Sigmoid colon (tissue), 7 donors: Measurements from ENCODE around the gene SGSM1. TPM values are rescaled to one million over a fixed set of nuclear protein-coding genes. Genes with fewer than 3 reads are reported as not detected.

Experiments used
- DNase-seq: peaks from one replicate; pipeline ENCODE4 v3.0.0-alpha.2; 2019
- H3K27ac ChIP-seq, 4 donors: fragments of 200-600 bp; sonication (generic); one replicate each; pipeline ENCODE4 v1.5.1; 2016 to 2019; ENCODE audit warnings: mild to moderate bottlenecking in 1 of 4
- H3K27me3 ChIP-seq, 3 donors: fragments of 200-600 bp; sonication (generic); one replicate each; pipeline ENCODE4 v1.5.1; 2019; ENCODE audit warnings: mild to moderate bottlenecking in 1 of 3
- H3K36me3 ChIP-seq, 4 donors: fragments of 200-600 bp; sonication (generic); one replicate each; pipeline ENCODE4 v1.5.1; 2016 to 2019
- H3K4me1 ChIP-seq, 4 donors: fragments of 200-600 bp; sonication (generic); one replicate each; pipeline ENCODE4 v1.5.1; 2017 to 2019
- H3K4me3 ChIP-seq, 4 donors: fragments of 200-600 bp; sonication (generic); one replicate each; pipeline ENCODE4 v1.5.1; 2017 to 2019; ENCODE audit warnings: mild to moderate bottlenecking in 2 of 4, moderate library complexity in 1 of 4
- H3K9me3 ChIP-seq, 4 donors: fragments of 200-600 bp in 3 of 4; sonication (generic) in 3 of 4; one replicate each; pipeline versions ENCODE4 v1.5.1 to v1.6.1; 2013 to 2019
- CTCF ChIP-seq, 4 experiments: fragments of 450-650 bp in 3 of 4; fragments of 200-600 bp in 1 of 4; IDR thresholded peaks; one replicate each; pipeline ENCODE4 v1.5.1; 2016 to 2019; ENCODE audit warnings: antibody characterized with exemption in 4 of 4, mild to moderate bottlenecking in 3 of 4, moderate library complexity in 2 of 4
- EP300 ChIP-seq, 4 donors: sonication (generic); formaldehyde crosslinking; IDR thresholded peaks; one replicate each; pipeline ENCODE4 v1.6.1; 2017; ENCODE audit warnings: antibody characterized with exemption in 4 of 4
- POLR2A ChIP-seq, 2 donors: fragments of 450-650 bp; IDR thresholded peaks; one replicate each; pipeline ENCODE4 v1.6.1; 2016; ENCODE audit warnings: antibody characterized with exemption in 2 of 2, mild to moderate bottlenecking in 2 of 2, moderate library complexity in 2 of 2
- POLR2AphosphoS5 ChIP-seq, 4 donors: sonication (generic); formaldehyde crosslinking; IDR thresholded peaks; one replicate each; pipeline ENCODE4 v1.6.1; 2017; ENCODE audit warnings: antibody characterized with exemption in 4 of 4
- WGBS, 2 donors: extraction: QIAGEN DNeasy Blood & Tissue Kit; methylation state at CpG; one replicate each; pipeline ENCODE4 v1.1.7; 2013; 5-methylcytosine and 5-hydroxymethylcytosine counted together
- intact Hi-C: fragments of 100-400 bp; cut with DNase I; formaldehyde crosslinking; loops from one replicate; pipeline ENCODE4 v1.15.1; 2023
- polyA plus RNA-seq, 3 donors: library from polyadenylated mRNA; stranded (reverse); fragments of 200-250 nt; gene quantifications; one replicate each; pipeline ENCODE4 v1.2.3, GENCODE V29; 2013
- total RNA-seq, 4 donors: library from RNA; depleted of rRNA; stranded (reverse); fragments of >200 nt; gene quantifications; one replicate each; pipeline ENCODE4 v1.1.0, GENCODE V29; 2016
- donor health status: healthy with polysubstance abuse.
- donor health status: Bipolar disorder and iron deficiency.
- donor health status: healthy.

Gene SGSM1
- total and polyA plus RNA-seq, 7 donors = 0.46 to 3.6 (median 2.3) TPM

- Histone ChIP-seq H3K4me3 (no peak overlapping the region), H3K27me3 (no peaks in the 10 kb centered on the region), H3K27ac (no peak overlapping the region), H3K9me3 (no peaks in the 10 kb centered on the region), H3K4me1 (no peaks in the 10 kb centered on the region), H3K36me3 (no peaks in the 10 kb centered on the region)
- no peak for TF ChIP-seq EP300 (IDR thresholded peaks at IDR 0.05)
- TF ChIP-seq POLR2A (IDR thresholded peaks at IDR 0.05) = no peak
- no peak for TF ChIP-seq CTCF (IDR thresholded peaks at IDR 0.05)
- no peak for TF ChIP-seq POLR2AphosphoS5 (IDR thresholded peaks at IDR 0.05)
- intact Hi-C loops = no loop called here
- DNase-seq = peak; percentile 67
- 63 to 78% methylated on average over 13 of the region's 13 CpGs for WGBS, 2 donors
These were observed 39.3 kb downstream of the SGSM1 start for GRCh38 chr22:24845041-24845898.

GRCh38 chr22:24847490-24847889 is 41.5 kb downstream of the SGSM1 start:
- DNase-seq = peak; percentile 27
- no peak overlapping the region for H3K4me3 ChIP-seq
- no peaks in the 10 kb centered on the region for H3K4me1 ChIP-seq
- no peaks in the 10 kb centered on the region for H3K36me3 ChIP-seq
- no peak overlapping the region for H3K27ac ChIP-seq
- no peaks in the 10 kb centered on the region for H3K27me3 ChIP-seq
- 97% methylated on average over 14 of the region's 14 CpGs for WGBS, 2 donors
- H3K9me3 ChIP-seq = no peaks in the 10 kb centered on the region
- intact Hi-C loops = no loop called here
- TF ChIP-seq CTCF (IDR thresholded peaks at IDR 0.05) = no peak
- no peak for TF ChIP-seq POLR2A (IDR thresholded peaks at IDR 0.05)

GRCh38 chr22:24848559-24849168 is 42.7 kb downstream of the SGSM1 start:
- intact Hi-C loops = no loop called here
- Histone ChIP-seq H3K4me3 (no peak overlapping the region), H3K9me3 (no peaks in the 10 kb centered on the region), H3K4me1 (no peaks in the 10 kb centered on the region), H3K27ac (no peak overlapping the region), H3K36me3 (no peaks in the 10 kb centered on the region), H3K27me3 (no peaks in the 10 kb centered on the region)
- DNase-seq = no peak
- 85 to 92% methylated on average over 4 of the region's 4 CpGs for WGBS, 2 donors
- TF ChIP-seq POLR2A (IDR thresholded peaks at IDR 0.05) (no peak), POLR2AphosphoS5 (IDR thresholded peaks at IDR 0.05) (no peak), EP300 (IDR thresholded peaks at IDR 0.05) (no peak), CTCF (IDR thresholded peaks at IDR 0.05) (no peak)

- intact Hi-C loops = no loop called here
- no peak for TF ChIP-seq POLR2A (IDR thresholded peaks at IDR 0.05)
- no peaks in the 10 kb centered on the region for H3K27me3 ChIP-seq
- H3K36me3 ChIP-seq = peaks cover 0 to 13% (median 3%) of the 10 kb centered on the region in 4 donors
- H3K9me3 ChIP-seq = no peaks in the 10 kb centered on the region
- DNase-seq = no peak
- H3K4me3 ChIP-seq = no peak overlapping the region
- 90 to 96% methylated on average over 3 of the region's 3 CpGs for WGBS, 2 donors
- no peaks in the 10 kb centered on the region for H3K4me1 ChIP-seq
- H3K27ac ChIP-seq = no peak overlapping the region
These were observed 49.8 kb downstream of the SGSM1 start for GRCh38 chr22:24855794-24856193.

- no peak for TF ChIP-seq POLR2A (IDR thresholded peaks at IDR 0.05)
- Histone ChIP-seq H3K36me3 (peaks cover 0 to 13% (median 3%) of the 10 kb centered on the region in 4 donors), H3K27me3 (no peaks in the 10 kb centered on the region), H3K4me1 (no peaks in the 10 kb centered on the region), H3K27ac (no peak overlapping the region), H3K4me3 (no peak overlapping the region), H3K9me3 (no peaks in the 10 kb centered on the region)
- DNase-seq = no peak
- 89 to 91% methylated on average over 2 of the region's 2 CpGs for WGBS, 2 donors
- intact Hi-C loops = no loop called here
These were observed 51.6 kb downstream of the SGSM1 start for GRCh38 chr22:24857576-24857975.
